Heart left ventricle (tissue), 16 donors: ENCODE measurements around the gene PRSS33. TPM values are rescaled to one million over a fixed set of nuclear protein-coding genes. Genes with fewer than 3 reads are reported as not detected.

Experiments used
- ATAC-seq, 4 donors: fragments of 200-7000 bp; cut with Tn5 transposase; one replicate each; pipeline ENCODE4 v1.9.1; 2020 to 2022; ENCODE audit warnings: moderate library complexity in 4 of 4, mild to moderate bottlenecking in 3 of 4, moderate number of reproducible peaks in 1 of 4
- DNase-seq, 5 donors: peaks; one replicate each; pipeline ENCODE4 v3.0.0-alpha.2; 2020
- H3K27ac ChIP-seq, 12 donors: fragments of 200-600 bp; sonication (generic) in 4 of 12; one replicate each; pipeline versions ENCODE4 v1.5.0 to v1.8.0; 2016 to 2022; ENCODE audit warnings: mild to moderate bottlenecking in 2 of 12
- H3K27me3 ChIP-seq, 9 donors: fragments of 200-600 bp; sonication (generic) in 2 of 9; one replicate each; pipeline versions ENCODE4 v1.5.1 to v1.8.0; 2016 to 2022; ENCODE audit warnings: mild to moderate bottlenecking in 3 of 9
- H3K36me3 ChIP-seq, 9 donors: fragments of 200-600 bp; sonication (generic) in 2 of 9; one replicate each; pipeline versions ENCODE4 v1.5.0 to v1.8.0; 2018 to 2022; ENCODE audit warnings: mild to moderate bottlenecking in 2 of 9
- H3K4me1 ChIP-seq, 12 donors: fragments of 200-600 bp; sonication (generic) in 4 of 12; one replicate each; pipeline versions ENCODE4 v1.5.0 to v1.8.0; 2016 to 2022; ENCODE audit warnings: mild to moderate bottlenecking in 3 of 12
- H3K4me3 ChIP-seq, 12 donors: fragments of 200-600 bp; sonication (generic) in 4 of 12; one replicate each; pipeline versions ENCODE4 v1.5.0 to v1.8.0; 2017 to 2022; ENCODE audit warnings: mild to moderate bottlenecking in 9 of 12, moderate library complexity in 4 of 12
- H3K9me3 ChIP-seq, 12 donors: fragments of 200-600 bp; sonication (generic) in 4 of 12; one replicate each; pipeline versions ENCODE4 v1.5.0 to v1.8.0; 2016 to 2022; ENCODE audit warnings: mild to moderate bottlenecking in 1 of 12
- CTCF ChIP-seq, 12 donors: fragments of 200-600 bp; sonication (generic) in 4 of 12; IDR thresholded peaks; one replicate each; pipeline versions ENCODE4 v1.5.0 to v1.8.0; 2018 to 2022; ENCODE audit warnings: antibody characterized with exemption in 12 of 12, mild to moderate bottlenecking in 5 of 12
- POLR2A ChIP-seq, 2 donors: fragments of 450-650 bp; IDR thresholded peaks; one replicate each; pipeline ENCODE4 v1.6.1; 2017; ENCODE audit warnings: antibody characterized with exemption in 2 of 2, mild to moderate bottlenecking in 2 of 2, moderate library complexity in 2 of 2
- WGBS, 4 donors: extraction: QIAGEN DNeasy Blood & Tissue Kit in 2 of 4; methylation state at CpG; one replicate each; pipeline versions ENCODE4 v1.1.5 to v1.1.7; 2013 to 2018; 5-methylcytosine and 5-hydroxymethylcytosine counted together
- intact Hi-C, 10 donors: fragments of 100-400 bp; cut with DNase I; formaldehyde crosslinking; loops; one replicate each; pipeline versions ENCODE4 v1.11.1 to v1.14.2; 2022
- polyA plus RNA-seq, 2 donors: library from polyadenylated mRNA; stranded (reverse); fragments of 200-250 nt; gene quantifications; one replicate each; pipeline ENCODE4 v1.2.3, GENCODE V29; 2013
- total RNA-seq, 9 donors: library from RNA; depleted of rRNA in 2 of 9; stranded (reverse); fragments of >200 nt in 2 of 9; fragmentation: NEBNext Ultra II Directional in 3 of 9; extraction: Animal tissue kit (Norgen Biotek cat#: 25700) in 3 of 9; gene quantifications; one replicate each; pipeline versions ENCODE4 v1.1.0 to v1.2.4, GENCODE V29; 2016 to 2023
- donor health status: ischemic (EF 13 %, LVEDD 7.1; RV severe dilation, severe dysfunction).
- donor health status: healthy with polysubstance abuse.
- donor health status: DM: no; HTN: yes; CAD: no.
- donor health status: DM: no; HTN: no; CAD: no.
- donor health status: ischemic (EF 25% LVEDD 6.9; RV normal size, moderate dysfunction).
- donor health status: ischemic (EF 25% LVEDD 5.7; RV mildly dilated, moderate dysfunction).
- donor health status: healthy.
- donor health status: DM: yes; HTN: yes; CAD: no.
- donor health status: ischemic (EF 35%, LVEDD 5.7; RV mildly dilated, moderate dysfunction).
- donor health status: nonischemic (EF 11% LVEDD 7.7; RV severe dilation, severe dysfunction).
- donor health status: DM: yes; HTN: yes; CAD: no.
- donor health status: PGD.
- donor health status: ischemic (EF 29% LVEDD 5.4; RV normal size, mild dysfunction).
- donor health status: nonischemic (EF 23%, LVEDD 6.1; RV moderate dilation, normal function).

PRSS33 gene
- total and polyA plus RNA-seq, 11 donors = not detected

- Histone ChIP-seq H3K27me3 (no peaks in the 10 kb centered on the region), H3K36me3 (peaks cover 6 to 100% (median 100%) of the 10 kb centered on the region in 9 donors), H3K9me3 (no peaks in the 10 kb centered on the region), H3K27ac (no peak overlapping the region), H3K4me3 (no peak overlapping the region), H3K4me1 (peaks cover 0 to 19% (median 8%) of the 10 kb centered on the region in 12 donors)
- peak in 1 of 5 donors; percentile 40 for DNase-seq
- whole genome bisulfite sequencing, 4 donors = 98 to 99% (median 98%) methylated on average over 15 to 42 of the region's 42 CpGs
- TF ChIP-seq POLR2A (IDR thresholded peaks at IDR 0.05) = no peak
- intact Hi-C loops = no loop called here
- ATAC-seq = peak in 2 of 4 donors; percentile 3 to 6
These were observed 25.3 kb downstream of the PRSS33 start for GRCh38 chr16:2761886-2762583.

GRCh38 chr16:2761472-2761871 is 25.9 kb downstream of the PRSS33 start:
- intact Hi-C loops = no loop called here
- H3K9me3 ChIP-seq = no peaks in the 10 kb centered on the region
- no peak for ATAC-seq
- 94 to 98% (median 97%) methylated on average over 10 of the region's 10 CpGs for WGBS, 4 donors
- H3K27ac ChIP-seq = no peak overlapping the region
- H3K36me3 ChIP-seq = peaks cover 6 to 100% (median 98%) of the 10 kb centered on the region in 9 donors
- TF ChIP-seq POLR2A (IDR thresholded peaks at IDR 0.05) = no peak
- TF ChIP-seq CTCF (IDR thresholded peaks at IDR 0.05) = no peak
- peak in 1 of 5 donors; percentile 17 for DNase-seq
- H3K27me3 ChIP-seq = no peaks in the 10 kb centered on the region
- peaks cover 2 to 22% (median 13%) of the 10 kb centered on the region in 12 donors for H3K4me1 ChIP-seq
- H3K4me3 ChIP-seq = no peak overlapping the region

- intact Hi-C loops = loop anchor here in 1 of 10 donors (10.0 kb wide), 1 partner anchor 63 kb away; no protein-coding TSS in a partner anchor
- ATAC-seq = no peak
- peaks cover 4 to 67% (median 61%) of the 10 kb centered on the region in 9 donors for H3K36me3 ChIP-seq
- no peaks in the 10 kb centered on the region for H3K27me3 ChIP-seq
- no peak for DNase-seq
- H3K4me1 ChIP-seq = peaks cover 11 to 51% (median 40%) of the 10 kb centered on the region in 12 donors
- no peak overlapping the region for H3K27ac ChIP-seq
- no peak overlapping the region for H3K4me3 ChIP-seq
- 64 to 69% (median 68%) methylated on average over 11 of the region's 11 CpGs for WGBS, 4 donors
- TF ChIP-seq CTCF (IDR thresholded peaks at IDR 0.05) = no peak
- no peaks in the 10 kb centered on the region for H3K9me3 ChIP-seq
These were observed 30.0 kb downstream of the PRSS33 start for GRCh38 chr16:2757344-2757743.

- WGBS, 4 donors = 83 to 90% (median 88%) methylated on average over 30 of the region's 30 CpGs
- H3K27me3 ChIP-seq = no peaks in the 10 kb centered on the region
- no peak for TF ChIP-seq CTCF (IDR thresholded peaks at IDR 0.05)
- TF ChIP-seq POLR2A (IDR thresholded peaks at IDR 0.05) = no peak
- ATAC-seq = no peak
- peak in 1 of 5 donors; percentile 36 for DNase-seq
- H3K9me3 ChIP-seq = no peaks in the 10 kb centered on the region
- no peak overlapping the region for H3K27ac ChIP-seq
- H3K36me3 ChIP-seq = peaks cover 2 to 58% (median 52%) of the 10 kb centered on the region in 9 donors
- no peak overlapping the region for H3K4me3 ChIP-seq
- H3K4me1 ChIP-seq = peaks cover 11 to 58% (median 45%) of the 10 kb centered on the region in 12 donors
- intact Hi-C loops = loop anchor here in 1 of 10 donors (10.0 kb wide), 1 partner anchor 62 kb away; no protein-coding TSS in a partner anchor
These were observed 30.9 kb downstream of the PRSS33 start for GRCh38 chr16:2756288-2757015.
